ENCODE measurements around the gene MIXL1.
A peak's percentile ranks its signal among the peaks of the same experiment; 100 is the strongest.

The MIXL1 gene

DNA sequence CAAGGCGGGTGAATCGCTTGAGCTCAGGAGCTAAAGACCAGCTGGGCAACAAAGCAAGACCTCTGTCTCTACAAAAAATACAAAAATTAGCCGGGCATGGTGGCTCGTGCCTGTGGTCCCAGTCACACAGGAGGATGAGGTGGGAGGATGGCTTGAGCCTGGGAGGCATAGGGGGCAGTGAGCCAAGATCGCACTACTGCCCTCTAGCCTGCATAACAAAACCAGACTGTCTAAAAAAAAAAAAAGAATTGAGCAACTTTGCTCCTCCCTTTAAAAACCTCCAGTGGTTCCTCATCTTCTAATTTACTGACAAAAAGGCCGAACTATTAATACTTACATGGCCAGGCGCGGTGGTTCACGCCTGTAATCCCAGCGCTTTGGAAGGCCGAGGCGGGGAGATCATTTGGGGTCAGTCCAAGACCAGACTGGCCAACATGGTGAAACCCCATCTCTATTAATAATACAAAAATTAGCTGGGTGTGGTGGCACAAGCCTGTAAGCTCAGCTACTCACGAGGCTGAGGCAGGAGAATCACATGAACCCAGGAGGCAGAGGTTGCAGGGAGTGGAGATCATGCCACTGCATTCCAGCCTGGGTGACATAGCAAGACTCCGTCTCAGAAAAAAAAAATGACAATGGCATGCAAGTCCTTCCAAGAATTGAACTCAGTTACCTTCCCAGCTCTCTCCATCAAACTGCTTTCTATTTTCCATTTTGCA, 41.3 kb upstream of the MIXL1 start (continued):
- TF ChIP-seq, protein P1, sequence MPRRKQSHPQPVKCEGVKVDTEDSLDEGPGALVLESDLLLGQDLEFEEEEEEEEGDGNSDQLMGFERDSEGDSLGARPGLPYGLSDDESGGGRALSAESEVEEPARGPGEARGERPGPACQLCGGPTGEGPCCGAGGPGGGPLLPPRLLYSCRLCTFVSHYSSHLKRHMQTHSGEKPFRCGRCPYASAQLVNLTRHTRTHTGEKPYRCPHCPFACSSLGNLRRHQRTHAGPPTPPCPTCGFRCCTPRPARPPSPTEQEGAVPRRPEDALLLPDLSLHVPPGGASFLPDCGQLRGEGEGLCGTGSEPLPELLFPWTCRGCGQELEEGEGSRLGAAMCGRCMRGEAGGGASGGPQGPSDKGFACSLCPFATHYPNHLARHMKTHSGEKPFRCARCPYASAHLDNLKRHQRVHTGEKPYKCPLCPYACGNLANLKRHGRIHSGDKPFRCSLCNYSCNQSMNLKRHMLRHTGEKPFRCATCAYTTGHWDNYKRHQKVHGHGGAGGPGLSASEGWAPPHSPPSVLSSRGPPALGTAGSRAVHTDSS (tag by site-specific recombination; IDR thresholded peaks at IDR 0.05) = no peak
- TF ChIP-seq, protein P2, sequence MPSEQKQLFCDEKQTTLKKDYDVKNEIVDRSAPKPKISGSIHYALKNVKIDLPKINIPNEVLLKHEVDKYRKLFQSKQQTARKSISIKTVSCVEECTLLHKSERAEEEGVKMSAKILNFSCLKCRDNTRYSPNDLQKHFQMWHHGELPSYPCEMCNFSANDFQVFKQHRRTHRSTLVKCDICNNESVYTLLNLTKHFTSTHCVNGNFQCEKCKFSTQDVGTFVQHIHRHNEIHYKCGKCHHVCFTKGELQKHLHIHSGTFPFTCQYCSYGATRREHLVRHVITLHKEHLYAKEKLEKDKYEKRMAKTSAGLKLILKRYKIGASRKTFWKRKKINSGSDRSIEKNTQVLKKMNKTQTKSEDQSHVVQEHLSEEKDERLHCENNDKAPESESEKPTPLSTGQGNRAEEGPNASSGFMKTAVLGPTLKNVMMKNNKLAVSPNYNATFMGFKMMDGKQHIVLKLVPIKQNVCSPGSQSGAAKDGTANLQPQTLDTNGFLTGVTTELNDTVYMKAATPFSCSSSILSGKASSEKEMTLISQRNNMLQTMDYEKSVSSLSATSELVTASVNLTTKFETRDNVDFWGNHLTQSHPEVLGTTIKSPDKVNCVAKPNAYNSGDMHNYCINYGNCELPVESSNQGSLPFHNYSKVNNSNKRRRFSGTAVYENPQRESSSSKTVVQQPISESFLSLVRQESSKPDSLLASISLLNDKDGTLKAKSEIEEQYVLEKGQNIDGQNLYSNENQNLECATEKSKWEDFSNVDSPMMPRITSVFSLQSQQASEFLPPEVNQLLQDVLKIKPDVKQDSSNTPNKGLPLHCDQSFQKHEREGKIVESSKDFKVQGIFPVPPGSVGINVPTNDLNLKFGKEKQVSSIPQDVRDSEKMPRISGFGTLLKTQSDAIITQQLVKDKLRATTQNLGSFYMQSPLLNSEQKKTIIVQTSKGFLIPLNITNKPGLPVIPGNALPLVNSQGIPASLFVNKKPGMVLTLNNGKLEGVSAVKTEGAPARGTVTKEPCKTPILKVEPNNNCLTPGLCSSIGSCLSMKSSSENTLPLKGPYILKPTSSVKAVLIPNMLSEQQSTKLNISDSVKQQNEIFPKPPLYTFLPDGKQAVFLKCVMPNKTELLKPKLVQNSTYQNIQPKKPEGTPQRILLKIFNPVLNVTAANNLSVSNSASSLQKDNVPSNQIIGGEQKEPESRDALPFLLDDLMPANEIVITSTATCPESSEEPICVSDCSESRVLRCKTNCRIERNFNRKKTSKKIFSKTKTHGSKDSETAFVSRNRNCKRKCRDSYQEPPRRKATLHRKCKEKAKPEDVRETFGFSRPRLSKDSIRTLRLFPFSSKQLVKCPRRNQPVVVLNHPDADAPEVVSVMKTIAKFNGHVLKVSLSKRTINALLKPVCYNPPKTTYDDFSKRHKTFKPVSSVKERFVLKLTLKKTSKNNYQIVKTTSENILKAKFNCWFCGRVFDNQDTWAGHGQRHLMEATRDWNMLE (tag by site-specific recombination; conservative IDR thresholded peaks at IDR 0.05; ENCODE audit: low read depth) = no peak
- no peak for TF ChIP-seq KLF9 (tag by site-specific recombination; IDR thresholded peaks at IDR 0.05; ENCODE audit: low read depth)
- TF ChIP-seq SP2 (tag by site-specific recombination; IDR thresholded peaks at IDR 0.05) = no peak
- TF ChIP-seq, protein P3, sequence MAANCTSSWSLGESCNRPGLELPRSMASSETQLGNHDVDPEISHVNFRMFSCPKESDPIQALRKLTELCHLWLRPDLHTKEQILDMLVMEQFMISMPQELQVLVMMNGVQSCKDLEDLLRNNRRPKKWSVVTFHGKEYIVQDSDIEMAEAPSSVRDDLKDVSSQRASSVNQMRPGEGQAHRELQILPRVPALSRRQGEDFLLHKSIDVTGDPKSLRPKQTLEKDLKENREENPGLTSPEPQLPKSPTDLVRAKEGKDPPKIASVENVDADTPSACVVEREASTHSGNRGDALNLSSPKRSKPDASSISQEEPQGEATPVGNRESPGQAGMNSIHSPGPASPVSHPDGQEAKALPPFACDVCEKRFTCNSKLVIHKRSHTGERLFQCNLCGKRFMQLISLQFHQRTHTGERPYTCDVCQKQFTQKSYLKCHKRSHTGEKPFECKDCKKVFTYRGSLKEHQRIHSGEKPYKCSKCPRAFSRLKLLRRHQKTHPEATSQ (tag by site-specific recombination; IDR thresholded peaks at IDR 0.05) = no peak
- TF ChIP-seq ZNF324 (tag by site-specific recombination; IDR thresholded peaks at IDR 0.05) = no peak
- no peak for TF ChIP-seq GLI4 (tag by site-specific recombination; IDR thresholded peaks at IDR 0.05)
- TF ChIP-seq SCRT1 (tag by site-specific recombination; IDR thresholded peaks at IDR 0.05; ENCODE audit: borderline replicate concordance) = no peak
- TF ChIP-seq ZNF558 (tag by site-specific recombination; IDR thresholded peaks at IDR 0.05) = no peak
- TF ChIP-seq, protein P4, sequence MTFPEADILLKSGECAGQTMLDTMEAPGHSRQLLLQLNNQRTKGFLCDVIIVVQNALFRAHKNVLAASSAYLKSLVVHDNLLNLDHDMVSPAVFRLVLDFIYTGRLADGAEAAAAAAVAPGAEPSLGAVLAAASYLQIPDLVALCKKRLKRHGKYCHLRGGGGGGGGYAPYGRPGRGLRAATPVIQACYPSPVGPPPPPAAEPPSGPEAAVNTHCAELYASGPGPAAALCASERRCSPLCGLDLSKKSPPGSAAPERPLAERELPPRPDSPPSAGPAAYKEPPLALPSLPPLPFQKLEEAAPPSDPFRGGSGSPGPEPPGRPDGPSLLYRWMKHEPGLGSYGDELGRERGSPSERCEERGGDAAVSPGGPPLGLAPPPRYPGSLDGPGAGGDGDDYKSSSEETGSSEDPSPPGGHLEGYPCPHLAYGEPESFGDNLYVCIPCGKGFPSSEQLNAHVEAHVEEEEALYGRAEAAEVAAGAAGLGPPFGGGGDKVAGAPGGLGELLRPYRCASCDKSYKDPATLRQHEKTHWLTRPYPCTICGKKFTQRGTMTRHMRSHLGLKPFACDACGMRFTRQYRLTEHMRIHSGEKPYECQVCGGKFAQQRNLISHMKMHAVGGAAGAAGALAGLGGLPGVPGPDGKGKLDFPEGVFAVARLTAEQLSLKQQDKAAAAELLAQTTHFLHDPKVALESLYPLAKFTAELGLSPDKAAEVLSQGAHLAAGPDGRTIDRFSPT (tag by site-specific recombination; IDR thresholded peaks at IDR 0.05) = no peak

DNA sequence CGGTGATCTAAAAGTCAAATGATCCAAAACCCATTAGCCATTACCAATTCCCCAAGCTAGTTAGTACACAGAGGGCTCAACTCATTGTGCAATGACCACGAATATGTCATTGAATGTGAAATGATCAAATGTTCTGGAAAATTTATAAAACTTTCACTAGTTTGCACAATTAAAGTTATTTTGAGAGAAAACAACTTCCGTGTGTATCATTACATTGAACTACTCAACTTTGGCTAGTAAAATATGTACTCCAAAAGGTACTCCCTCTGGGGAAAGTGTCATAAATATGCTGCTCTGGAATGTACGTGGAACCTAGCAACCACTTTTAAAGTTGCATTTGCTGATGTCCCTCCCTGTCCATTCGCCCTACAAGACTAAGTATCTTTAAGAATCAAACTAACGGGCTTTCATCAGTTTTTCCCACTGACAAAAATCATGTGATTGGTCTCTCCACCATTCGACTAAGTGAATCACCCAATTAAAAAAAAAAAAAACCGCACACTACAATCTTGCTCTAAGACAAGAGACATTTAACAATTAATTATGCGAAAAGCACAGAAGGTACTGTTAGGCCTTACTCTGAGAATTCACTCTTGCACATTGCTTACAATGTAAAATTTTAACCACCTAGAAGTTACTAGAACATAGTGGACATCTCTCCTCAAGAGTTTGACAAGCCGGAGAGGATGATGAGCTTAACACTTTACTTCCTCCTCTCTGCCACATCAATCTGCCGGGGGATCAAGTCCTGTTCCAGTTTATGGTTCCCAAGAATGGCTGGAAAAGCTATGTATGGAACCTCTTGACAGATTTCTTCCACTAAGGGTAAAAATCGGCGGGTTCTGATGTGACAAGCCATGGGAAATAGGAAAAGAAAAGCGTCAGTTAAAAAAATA, 38.1 kb upstream of the MIXL1 start:
- H3K27ac ChIP-seq (ENCODE audit: extremely low read depth, low read depth, low read length) = peak overlapping the region; percentile 93; the same call in 1 of the 2 replicates
- TF ChIP-seq ZNF843 (tag by site-specific recombination; IDR thresholded peaks at IDR 0.05) (no peak), PRDM1 (tag by site-specific recombination; IDR thresholded peaks at IDR 0.05) (peak; percentile 89), ZNF274 (IDR thresholded peaks at IDR 0.05; ENCODE audit: low read length) (no peak), ZNF274 (tag by site-specific recombination; IDR thresholded peaks at IDR 0.05; ENCODE audit: borderline replicate concordance) (no peak), IKZF3 (tag by site-specific recombination; IDR thresholded peaks at IDR 0.05) (0 out of 2 replicates have a peak, but pooled peaks have one; percentile 11), RBAK (tag by site-specific recombination; IDR thresholded peaks at IDR 0.05) (no peak)
- TF ChIP-seq, protein P5, sequence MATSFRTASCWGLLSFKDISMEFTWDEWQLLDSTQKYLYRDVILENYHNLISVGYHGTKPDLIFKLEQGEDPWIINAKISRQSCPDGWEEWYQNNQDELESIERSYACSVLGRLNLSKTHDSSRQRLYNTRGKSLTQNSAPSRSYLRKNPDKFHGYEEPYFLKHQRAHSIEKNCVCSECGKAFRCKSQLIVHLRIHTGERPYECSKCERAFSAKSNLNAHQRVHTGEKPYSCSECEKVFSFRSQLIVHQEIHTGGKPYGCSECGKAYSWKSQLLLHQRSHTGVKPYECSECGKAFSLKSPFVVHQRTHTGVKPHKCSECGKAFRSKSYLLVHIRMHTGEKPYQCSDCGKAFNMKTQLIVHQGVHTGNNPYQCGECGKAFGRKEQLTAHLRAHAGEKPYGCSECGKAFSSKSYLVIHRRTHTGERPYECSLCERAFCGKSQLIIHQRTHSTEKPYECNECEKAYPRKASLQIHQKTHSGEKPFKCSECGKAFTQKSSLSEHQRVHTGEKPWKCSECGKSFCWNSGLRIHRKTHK (tag by site-specific recombination; IDR thresholded peaks at IDR 0.05) = no peak
- TF ChIP-seq, protein P6, sequence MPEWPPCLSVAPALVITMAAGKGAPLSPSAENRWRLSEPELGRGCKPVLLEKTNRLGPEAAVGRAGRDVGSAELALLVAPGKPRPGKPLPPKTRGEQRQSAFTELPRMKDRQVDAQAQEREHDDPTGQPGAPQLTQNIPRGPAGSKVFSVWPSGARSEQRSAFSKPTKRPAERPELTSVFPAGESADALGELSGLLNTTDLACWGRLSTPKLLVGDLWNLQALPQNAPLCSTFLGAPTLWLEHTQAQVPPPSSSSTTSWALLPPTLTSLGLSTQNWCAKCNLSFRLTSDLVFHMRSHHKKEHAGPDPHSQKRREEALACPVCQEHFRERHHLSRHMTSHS (tag by site-specific recombination; IDR thresholded peaks at IDR 0.05) = no peak
- TF ChIP-seq, protein P7, sequence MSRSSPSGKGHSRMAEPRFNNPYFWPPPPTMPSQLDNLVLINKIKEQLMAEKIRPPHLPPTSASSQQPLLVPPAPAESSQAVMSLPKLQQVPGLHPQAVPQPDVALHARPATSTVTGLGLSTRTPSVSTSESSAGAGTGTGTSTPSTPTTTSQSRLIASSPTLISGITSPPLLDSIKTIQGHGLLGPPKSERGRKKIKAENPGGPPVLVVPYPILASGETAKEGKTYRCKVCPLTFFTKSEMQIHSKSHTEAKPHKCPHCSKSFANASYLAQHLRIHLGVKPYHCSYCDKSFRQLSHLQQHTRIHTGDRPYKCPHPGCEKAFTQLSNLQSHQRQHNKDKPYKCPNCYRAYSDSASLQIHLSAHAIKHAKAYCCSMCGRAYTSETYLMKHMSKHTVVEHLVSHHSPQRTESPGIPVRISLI (tag by site-specific recombination; IDR thresholded peaks at IDR 0.05) = peak; percentile 72

More for the DNA sequence above, 38.1 kb upstream of the MIXL1 start:
- POLR2A ChIA-PET = interaction anchor here (0.6 to 2.1 kb wide), 10 partner anchors 9 to 438 kb away, joined by 3 to 7 read pairs (median 4); partner anchors contain the start of genes H3-3A and LIN9
- peak overlapping the region; percentile 74 for H3K4me3 ChIP-seq (ENCODE audit: low read depth, low read length)
- H3K36me3 ChIP-seq (ENCODE audit: control insufficient read depth in 2 of 2, insufficient read depth in 1 of 2, low read length in 2 of 2) = peaks cover 11 to 29% of the 10 kb centered on the region in 2 experiments; a peak in 2 of 3 replicates
- peaks cover 13% of the 10 kb centered on the region for H3K4me1 ChIP-seq (ENCODE audit: control insufficient read depth, insufficient read depth, low read length)
- H3K9me3 ChIP-seq (ENCODE audit: control insufficient read depth, insufficient read depth, low read depth, low read length) = no peaks in the 10 kb centered on the region
- CTCF ChIA-PET = interaction anchor here (0.7 to 5.6 kb wide), 12 partner anchors 10 to 223 kb away, joined by 3 to 78 read pairs (median 4); no protein-coding TSS in a partner anchor
